Activated CD4-positive, alpha-beta T cell treated with anti-CD3 and anti-CD28 coated beads for 24 hours (primary cell): ENCODE results near the gene TMA7.
A peak's percentile ranks its signal among the peaks of the same experiment; 100 is the strongest.
"Not testable (repeated sequence)": the region's sequence is repeated elsewhere in the genome, so short reads cannot be mapped to it uniquely, and the experiment has no call there.

Experiments
- DNase-seq, 2 donors: peaks; one replicate each; pipeline ENCODE4 v3.0.0-alpha.2; 2020; ENCODE audit warnings: low read depth in 2 of 2

TMA7 gene

GRCh38 chr3:48436477-48436787 lies 3.6 kb upstream of the TMA7 start:
- no peak for DNase-seq

- DNase-seq, result no peak
Measured at GRCh38 chr3:48436855-48437254, 3.2 kb upstream of the TMA7 start.

GRCh38 chr3:48437812-48438211 lies 2.2 kb upstream of the TMA7 start:
- DNase-seq, result no peak

- no peak for DNase-seq
Measured at GRCh38 chr3:48440590-48440958, 517 bp downstream of the TMA7 start.

GRCh38 chr3:48441940-48442339 lies 1.9 kb downstream of the TMA7 start:
- DNase-seq, result no peak

GRCh38 chr3:48445277-48445882 lies 5.3 kb downstream of the TMA7 start:
- no peak for DNase-seq

GRCh38 chr3:48446043-48446424 lies 6.0 kb downstream of the TMA7 start:
- DNase-seq, result no peak

- DNase-seq, result peak; percentile 79 to 81
Measured at GRCh38 chr3:48446425-48447193, 6.6 kb downstream of the TMA7 start, which contains the start of gene ATRIP. Gene ATRIP (plus strand): TSS chr3:48446737. CDS start chr3:48446846, 109 bp downstream.

- DNase-seq, result no peak
Measured at GRCh38 chr3:48451270-48451669, 11.2 kb downstream of the TMA7 start.

- DNase-seq, result no peak
Measured at GRCh38 chr3:48456456-48456855, 16.4 kb downstream of the TMA7 start.

- no peak for DNase-seq
Measured at GRCh38 chr3:48459331-48459730, 19.3 kb downstream of the TMA7 start.

- DNase-seq, result no peak
Measured at GRCh38 chr3:48459773-48460516, 19.9 kb downstream of the TMA7 start.

GRCh38 chr3:48460517-48460902 lies 20.5 kb downstream of the TMA7 start:
- no peak for DNase-seq

- not testable (repeated sequence) for DNase-seq
Measured at GRCh38 chr3:48461767-48462166, 21.7 kb downstream of the TMA7 start.

- DNase-seq, result no peak
Measured at GRCh38 chr3:48463703-48464102, 23.6 kb downstream of the TMA7 start.

GRCh38 chr3:48464713-48465221 lies 24.7 kb downstream of the TMA7 start:
- no peak for DNase-seq

GRCh38 chr3:48465237-48465530 lies 25.1 kb downstream of the TMA7 start:
- no peak for DNase-seq

- DNase-seq, result peak; percentile 57 to 61
Measured at GRCh38 chr3:48465531-48466378, 25.7 kb downstream of the TMA7 start.

- DNase-seq, result no peak
Measured at GRCh38 chr3:48466386-48467109, 26.5 kb downstream of the TMA7 start.

- DNase-seq, result no peak
Measured at GRCh38 chr3:48467110-48467454, 27.0 kb downstream of the TMA7 start.

- no peak for DNase-seq
Measured at GRCh38 chr3:48467473-48468267, 27.6 kb downstream of the TMA7 start.
